HL-60/S4 treated with retinoic acid at 250 ng/mL for 4 days and 3 days (cell line): ENCODE results near the gene P2RX6.
"Not testable (repeated sequence)": the region's sequence is repeated elsewhere in the genome, so short reads cannot be mapped to it uniquely, and the experiment has no call there.

Experiments used
- in situ Hi-C: fragments of 300-500 bp; cut with MboI; formaldehyde crosslinking; loops from 2 replicates; pipeline ENCODE4 v1.7.0; 2022; ENCODE audit warnings: low sequenced_read_pairs

Gene P2RX6

DNA sequence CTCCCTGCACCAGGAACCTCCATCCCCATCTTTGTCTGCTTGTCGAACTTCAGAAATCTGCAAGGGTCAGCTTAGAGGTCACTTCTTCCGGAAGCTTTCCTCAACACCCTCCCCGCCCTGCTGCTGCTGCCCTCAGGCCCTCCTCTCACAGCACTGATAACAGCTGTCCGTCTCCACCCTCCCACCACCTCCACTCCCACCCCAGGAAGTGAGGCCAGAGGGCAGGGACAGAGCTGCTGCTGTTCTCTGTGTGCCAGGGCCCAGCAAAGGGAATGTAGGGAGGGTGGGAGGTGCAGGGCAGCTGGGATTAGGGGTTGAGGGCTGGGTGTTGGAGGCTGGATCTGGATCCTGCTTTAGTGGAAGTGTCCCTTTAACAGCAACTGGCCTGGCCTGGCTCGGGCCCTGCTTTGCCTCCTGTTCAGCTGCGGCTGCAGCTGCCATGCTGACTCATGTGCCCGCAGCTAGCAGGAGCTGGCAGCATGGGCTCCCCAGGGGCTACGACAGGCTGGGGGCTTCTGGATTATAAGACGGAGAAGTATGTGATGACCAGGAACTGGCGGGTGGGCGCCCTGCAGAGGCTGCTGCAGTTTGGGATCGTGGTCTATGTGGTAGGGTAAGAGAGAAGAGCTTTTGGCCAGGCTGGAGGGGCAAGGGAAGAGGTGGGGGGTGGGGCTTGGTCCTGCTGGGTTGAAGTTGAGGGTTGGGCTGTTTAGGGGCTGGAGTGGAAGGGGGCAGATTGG lies at the start of gene P2RX6:
Gene P2RX6 (plus strand): TSS at position 440 of the 740 bp plus-strand sequence. CDS start 10 bp downstream, at position 450.
- in situ Hi-C loops = no loop called here

DNA sequence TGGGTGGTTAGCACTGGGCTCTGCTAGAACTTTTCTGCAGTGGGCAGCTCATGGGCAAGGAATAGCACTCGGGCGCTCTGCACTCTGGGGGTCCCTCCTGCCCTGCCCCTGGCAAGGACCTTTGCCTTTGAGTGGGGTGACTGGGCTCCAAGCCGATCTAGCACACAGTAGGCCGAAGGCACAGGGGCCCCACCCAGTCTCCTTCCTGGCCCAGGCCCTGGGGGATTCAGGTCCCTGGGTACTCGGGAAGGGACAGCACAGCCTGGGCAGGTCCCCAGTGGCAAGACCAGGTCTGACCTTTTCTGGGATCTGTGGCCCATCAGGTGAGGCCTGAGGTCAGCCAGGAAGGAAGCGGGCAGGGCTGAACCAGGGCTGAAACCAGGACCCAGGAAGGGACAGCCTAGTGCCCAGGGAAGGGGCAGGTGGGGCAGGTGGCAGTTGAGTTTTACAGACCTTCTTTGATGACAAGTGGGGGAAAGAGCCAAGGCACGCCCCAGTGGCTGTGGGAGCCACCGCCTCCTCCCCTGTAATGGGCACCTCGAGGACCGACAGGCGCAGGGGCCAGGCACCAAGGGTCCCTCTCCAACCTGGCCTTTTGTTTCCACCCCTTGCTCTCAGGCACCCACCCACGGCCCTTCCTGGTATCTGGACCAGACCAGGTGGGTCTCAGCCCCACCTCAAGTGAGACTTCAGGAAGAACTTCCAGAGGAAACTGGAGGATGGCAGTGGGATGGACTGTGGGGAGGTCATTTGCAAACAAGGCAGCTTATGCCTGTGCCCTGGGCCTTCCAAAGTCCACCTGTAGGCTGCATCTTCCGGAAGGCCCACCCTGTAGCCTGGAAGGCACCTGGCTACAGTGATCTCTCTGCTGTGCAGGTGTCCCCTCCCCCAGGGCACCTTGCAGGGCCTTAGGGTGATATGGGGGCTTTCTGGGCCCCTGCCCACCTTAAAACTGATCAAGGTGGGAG lies 48.8 kb upstream of the P2RX6 start:
- in situ Hi-C loops = no loop called here

DNA sequence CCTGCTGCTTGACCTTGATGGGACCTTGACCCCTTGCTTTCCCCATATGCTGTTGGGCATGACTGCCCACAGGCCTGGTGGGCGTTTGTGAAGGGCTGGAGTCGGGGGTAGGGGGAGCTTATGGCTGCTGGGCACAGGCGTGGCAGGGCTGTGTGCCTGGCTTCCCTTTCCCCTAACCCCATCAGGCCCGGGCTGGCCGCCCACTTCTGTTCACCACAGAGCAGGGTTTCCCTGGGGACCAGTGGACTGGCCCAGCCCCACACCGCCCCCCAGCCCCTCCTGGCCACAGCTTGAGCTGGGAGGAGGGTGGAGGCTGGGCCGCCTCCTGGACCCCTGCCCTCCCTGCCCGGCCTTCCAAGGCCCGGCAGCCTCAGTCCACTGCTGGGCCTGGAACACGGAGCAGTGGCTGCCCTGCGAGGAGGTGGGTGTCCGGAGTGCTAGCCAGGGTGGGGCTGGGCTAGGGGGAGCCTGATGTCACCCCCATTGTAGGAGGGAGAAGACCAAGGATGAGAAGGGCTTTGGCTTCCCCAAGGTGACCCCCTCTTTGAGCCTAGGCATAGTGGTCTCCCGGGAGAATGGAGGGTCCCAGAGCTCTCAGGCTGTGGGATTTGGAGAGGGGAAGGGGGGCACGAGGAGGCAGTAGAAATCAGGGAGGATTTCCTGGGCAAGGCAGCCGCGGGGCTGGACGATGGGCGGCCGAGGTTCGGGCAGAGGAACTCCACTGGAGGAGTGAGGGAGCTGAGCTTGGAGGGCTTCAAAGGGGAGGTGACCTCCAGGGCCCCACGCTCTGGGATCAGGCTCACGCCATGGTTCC lies 47.9 kb upstream of the P2RX6 start, which contains the start of gene AIFM3:
Gene AIFM3 (plus strand): TSS at position 373 of the 814 bp plus-strand sequence. CDS start 690 bp downstream, outside the sequence.
- in situ Hi-C loops = no loop called here

- in situ Hi-C loops = no loop called here
Observed at GRCh38 chr22:20967697-20968211, 47.2 kb upstream of the P2RX6 start.

DNA sequence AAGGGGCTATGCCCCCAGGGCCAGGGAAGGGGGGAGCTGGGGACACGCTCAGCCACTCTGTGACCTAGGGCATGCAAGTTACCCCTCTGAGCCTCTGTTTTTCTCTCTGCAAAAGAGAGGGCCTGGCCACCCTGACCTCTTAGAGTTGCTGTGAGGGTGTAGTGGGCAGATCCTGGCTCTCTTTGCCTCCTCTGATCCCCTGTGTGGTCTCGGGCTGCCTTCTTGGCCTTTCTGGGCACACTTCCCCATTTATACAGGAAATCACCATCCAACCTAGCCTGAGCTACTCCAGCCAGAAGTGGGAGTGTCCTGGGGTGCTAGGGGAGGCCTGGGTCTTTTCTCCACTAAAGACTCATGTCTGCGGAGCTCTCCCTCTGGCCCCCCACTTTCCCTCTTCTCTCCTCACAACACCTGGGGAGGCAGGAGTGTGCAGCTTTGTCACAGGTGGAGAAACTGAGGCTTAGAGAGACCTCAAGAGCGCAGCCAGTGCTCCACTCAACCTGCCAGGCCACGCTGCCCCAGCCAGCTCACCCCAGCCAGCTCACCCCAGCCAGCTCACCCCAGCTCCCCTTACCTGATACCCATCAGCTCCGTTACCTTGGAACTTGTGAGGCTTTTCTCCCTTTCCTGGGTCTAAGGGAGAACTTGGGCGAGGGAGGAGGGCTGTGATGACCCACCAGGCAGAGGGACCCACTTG lies 46.5 kb upstream of the P2RX6 start:
- in situ Hi-C loops = no loop called here

GRCh38 chr22:20970939-20971657 lies 43.9 kb upstream of the P2RX6 start:
- in situ Hi-C loops = no loop called here

DNA sequence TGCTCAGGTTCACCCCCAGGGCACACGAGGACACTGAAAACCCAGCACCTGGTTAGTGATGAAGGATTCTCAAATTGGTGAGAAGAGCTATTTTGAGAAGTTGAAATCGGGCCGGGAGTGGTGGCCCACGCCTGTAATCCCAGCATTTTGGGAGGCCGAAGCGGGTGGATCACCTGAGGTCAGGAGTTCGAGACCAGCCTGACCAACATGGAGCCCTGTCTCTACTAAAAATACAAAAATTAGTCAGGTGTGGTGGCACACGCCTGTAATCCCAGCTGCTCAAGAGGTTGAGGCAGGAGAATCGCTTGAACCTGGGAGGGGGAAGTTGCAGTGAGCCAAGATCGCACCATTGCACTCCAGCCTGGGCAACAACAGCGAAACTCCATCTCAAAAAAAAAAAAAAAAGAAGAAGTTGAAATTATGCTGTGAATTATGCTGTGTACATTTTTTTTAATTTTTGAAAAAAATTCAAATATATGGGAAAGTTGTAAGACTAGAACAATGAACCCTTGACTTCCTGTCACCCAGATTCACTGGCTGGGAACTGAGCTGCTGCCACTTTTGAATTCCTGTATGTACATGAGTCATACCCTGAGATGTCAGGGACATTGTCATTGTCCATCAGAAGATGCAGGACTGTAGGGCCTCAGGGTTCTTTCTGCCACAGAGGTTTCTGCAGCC lies 42.8 kb upstream of the P2RX6 start:
- in situ Hi-C loops = not testable (repeated sequence)

GRCh38 chr22:20972933-20973577 lies 41.9 kb upstream of the P2RX6 start:
- in situ Hi-C loops = no loop called here

- in situ Hi-C loops = no loop called here
Observed at GRCh38 chr22:20973634-20974286, 41.2 kb upstream of the P2RX6 start.

- in situ Hi-C loops = no loop called here
Observed at GRCh38 chr22:20974336-20974955, 40.5 kb upstream of the P2RX6 start.

DNA sequence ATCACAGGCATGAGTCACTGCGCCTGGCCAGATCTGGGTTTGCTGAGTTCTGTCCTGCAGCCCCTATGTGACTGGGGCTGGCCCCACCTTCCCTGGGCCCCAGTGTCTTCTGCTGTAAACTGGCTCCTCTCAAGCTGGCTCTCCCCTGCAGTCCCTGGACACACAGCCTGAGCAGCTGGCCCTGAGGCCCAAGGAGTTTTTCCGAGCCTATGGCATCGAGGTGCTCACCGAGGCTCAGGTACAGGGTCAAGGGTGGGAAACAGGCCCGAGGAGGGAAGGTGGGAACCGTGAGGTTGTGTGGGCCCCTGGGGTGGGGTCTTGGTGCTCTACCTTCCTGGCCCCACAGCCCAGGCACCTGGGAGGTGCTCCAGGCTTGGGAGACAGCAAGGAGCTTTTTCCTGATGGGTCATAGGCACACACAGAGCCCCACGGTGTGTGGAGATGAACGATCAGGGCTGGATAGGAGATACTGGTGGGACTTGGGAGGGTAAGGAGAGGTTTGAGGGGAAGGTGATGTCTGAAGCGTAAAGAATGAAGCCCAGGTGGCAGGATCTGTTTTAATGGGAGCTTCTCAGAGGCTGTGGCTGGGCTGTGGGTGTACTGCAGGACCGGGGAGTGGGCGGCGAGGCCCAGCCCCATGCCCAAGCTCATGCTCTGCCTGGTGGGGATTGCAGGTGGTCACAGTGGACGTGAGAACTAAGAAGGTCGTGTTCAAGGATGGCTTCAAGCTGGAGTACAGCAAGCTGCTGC lies 39.2 kb upstream of the P2RX6 start:
- in situ Hi-C loops = loop anchor here (25.0 kb wide), 1 partner anchor 662 kb away; the partner anchor contains the start of genes CCDC116, SDF2L1 and YDJC

DNA sequence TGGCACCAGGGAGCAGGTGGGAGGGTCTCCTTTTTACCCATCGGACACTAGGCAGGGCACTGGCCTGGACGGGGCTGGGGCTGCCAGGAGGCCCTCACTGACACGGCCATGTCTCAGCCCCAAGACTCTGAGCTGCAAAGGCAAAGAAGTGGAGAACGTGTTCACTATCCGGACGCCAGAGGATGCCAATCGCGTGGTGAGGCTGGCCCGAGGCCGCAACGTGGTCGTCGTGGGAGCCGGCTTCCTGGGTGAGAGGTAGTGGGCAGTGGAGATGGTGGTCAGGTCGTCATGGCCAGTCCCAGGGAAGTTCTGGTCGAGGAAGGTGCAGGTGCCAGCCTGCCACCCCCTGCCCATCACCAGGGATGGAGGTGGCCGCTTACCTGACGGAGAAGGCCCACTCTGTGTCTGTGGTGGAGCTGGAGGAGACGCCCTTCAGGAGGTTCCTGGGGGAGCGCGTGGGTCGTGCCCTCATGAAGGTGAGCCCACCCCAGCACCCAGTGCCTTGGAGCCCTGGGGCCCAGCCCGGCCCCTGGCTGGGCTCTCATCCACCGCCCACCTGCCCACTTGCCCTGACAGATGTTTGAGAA lies 38.6 kb upstream of the P2RX6 start:
- in situ Hi-C loops = loop anchor here (25.0 kb wide), 1 partner anchor 661 kb away; the partner anchor contains the start of genes CCDC116, SDF2L1 and YDJC

DNA sequence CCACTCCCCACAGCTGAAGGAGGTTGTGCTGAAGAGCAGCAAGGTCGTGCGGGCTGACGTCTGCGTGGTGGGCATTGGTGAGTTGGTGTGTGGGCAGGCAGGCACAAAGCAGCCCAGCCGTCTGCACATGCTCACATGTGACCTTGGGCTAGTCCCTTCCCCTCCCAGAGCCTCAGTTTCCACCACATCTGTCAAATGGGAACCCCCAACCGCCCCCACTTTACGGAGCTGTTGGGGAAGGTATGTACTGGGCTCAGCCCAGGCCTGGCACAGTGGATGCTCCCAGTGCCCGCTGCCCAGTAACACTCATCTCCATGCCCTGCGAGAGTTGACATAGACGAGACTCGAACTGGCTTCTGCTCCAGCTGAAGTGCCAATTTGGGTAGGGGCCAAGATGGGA lies 37.9 kb upstream of the P2RX6 start:
- in situ Hi-C loops = loop anchor here (25.0 kb wide), 1 partner anchor 660 kb away; the partner anchor contains the start of genes CCDC116, SDF2L1 and YDJC

GRCh38 chr22:20977516-20978170 lies 37.3 kb upstream of the P2RX6 start:
- in situ Hi-C loops = loop anchor here (25.0 kb wide), 1 partner anchor 660 kb away; the partner anchor contains the start of genes CCDC116, SDF2L1 and YDJC

GRCh38 chr22:20978419-20978818 lies 36.5 kb upstream of the P2RX6 start:
- in situ Hi-C loops = loop anchor here (25.0 kb wide), 1 partner anchor 659 kb away; the partner anchor contains the start of genes CCDC116, SDF2L1 and YDJC
